ENCODE results near the gene FZD8.

The FZD8 gene

DNA sequence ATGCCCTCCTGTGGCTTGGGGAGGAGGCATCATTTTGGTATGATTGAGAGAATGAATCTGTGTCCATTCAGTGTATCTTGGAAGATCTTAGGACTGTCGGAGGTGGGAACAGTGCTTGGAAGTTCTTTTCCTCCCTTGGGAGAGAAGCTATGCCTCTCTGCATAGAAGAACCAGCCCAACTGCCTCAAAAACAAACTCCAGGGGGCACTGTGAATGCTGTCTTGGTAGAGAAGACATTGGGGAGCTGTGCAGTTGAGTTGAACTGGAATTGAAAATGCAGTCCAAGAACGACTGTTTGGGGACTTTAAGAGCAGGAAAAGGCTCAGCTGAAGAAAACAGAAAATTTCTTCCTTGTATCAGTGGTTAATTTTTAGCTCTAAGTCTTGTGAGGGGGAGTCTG lies 41.9 kb downstream of the FZD8 start:
- DNase-seq: no peak

DNA sequence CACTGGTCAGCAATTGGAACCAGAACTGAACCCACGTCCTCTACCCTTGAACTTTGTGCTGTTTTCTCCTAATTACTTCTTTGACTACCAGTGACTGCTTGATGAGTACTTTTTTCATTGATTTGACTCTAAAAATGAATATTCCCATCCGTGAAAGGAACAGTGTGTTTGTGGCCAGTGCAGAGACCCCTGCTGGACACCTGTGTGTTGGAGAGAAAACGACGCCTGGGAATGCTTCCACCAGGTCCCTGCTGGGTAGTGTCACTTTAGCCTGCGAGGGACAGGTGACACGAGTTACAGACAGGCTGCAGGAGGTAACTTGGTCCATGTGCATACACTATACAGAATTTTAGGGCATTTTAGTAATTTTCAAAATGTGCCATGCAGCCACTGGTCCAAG lies 43.7 kb downstream of the FZD8 start:
- no peak for DNase-seq

DNA sequence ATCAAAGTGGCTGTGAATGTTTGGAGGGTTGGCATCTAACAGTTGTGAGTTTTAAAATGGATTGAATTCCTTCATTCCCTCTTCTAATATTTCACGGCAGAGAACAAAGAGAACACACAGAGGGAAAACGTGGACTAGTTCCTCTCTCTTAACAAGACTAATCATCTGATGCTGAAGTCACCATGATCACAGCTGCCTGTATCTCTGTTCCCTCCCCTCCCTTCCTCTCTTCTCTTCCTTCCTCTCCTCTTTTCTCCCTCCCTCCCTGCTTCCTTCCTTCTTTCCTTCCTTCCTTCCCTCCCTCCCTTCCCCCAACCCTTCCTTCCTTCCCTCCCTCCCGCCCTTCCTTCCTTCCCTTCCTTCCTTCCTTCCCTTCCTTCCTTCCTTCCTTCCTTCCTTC lies 47.0 kb downstream of the FZD8 start:
- DNase-seq: no peak

DNA sequence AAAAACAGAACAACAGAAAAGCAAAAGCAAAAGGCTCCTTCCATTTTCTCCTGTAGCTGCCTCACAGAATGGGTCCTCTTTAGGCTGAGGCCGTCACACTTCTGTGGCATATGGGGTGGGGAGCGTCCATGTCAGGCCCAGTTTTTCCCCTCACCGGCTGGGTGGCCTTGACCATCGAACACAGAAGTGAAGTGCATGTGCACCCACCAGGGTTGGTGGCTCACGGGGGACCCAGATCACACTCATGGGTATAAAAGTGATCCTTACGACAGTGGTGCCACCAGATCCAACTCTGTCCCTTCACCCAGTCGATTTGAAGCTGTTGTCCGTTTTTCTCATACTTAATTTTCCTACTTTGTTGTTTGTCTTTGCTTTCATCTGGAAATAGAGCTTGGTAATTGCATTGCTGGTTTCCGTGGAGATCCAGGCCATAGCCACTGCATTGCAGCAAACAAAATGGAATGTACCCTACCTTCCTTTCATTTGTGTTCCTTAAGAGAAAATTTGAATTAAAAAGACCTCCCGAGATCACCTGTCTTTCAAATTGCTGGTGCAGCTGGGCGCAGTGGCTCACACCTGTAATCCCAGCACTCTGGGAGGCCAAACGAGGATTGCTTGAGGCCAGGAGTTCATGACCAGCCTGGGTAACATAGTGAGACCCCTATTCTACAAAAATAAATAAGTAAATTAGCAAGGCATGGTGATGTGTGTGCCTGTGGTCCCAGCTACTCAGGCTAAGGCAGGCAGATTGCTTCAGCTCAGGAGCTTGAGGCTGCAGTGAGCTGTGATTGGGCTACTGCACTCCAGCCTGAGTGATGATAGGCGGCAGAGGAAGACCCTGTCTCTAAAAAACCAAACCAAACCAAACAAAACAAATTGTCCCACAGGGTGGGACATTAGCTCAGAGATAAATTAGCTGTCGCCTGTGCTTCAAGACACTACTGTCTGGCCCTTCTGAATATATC lies 47.7 kb downstream of the FZD8 start:
- DNase-seq: no peak

DNA sequence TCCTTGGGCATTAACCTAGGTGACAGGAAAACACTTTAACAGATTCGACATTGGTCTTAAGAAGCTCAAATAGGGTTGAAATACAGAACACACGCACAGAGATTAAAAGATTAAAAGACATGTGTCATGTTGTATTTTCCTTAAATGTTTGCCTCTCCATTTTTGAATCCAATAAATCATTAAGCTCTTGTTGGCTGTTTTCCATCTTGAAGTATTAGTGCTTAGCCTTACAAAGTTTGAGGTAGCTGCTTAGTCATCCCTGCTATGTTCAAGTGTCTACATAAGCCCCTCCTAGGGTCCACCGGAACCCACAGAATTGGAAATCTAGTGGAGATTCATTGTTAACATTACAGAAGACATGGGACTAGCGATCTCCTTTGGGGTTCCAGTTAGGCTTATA lies 49.7 kb downstream of the FZD8 start:
- no peak for DNase-seq

DNA sequence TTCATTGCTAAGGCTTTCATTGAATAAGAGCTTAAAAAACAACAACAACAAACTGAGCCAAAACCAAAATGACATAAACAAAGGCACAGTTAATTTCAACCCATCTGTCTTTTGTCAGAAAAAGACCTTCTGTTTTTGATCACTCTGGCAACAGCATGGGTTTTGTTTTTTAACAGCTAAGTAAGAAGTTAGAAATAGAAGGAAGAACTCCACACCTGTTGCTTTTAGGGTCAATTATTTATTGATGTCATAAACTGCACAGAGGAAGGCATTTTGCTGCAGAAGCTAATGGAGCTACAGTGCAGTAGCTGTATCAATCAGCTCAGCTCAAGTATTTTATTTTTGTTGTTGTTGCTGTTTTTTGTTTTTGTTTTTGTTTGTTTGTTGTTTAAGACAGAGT lies 53.3 kb downstream of the FZD8 start:
- DNase-seq: no peak

Data from fibroblast of skin of abdomen (primary cell).